Adipose tissue (tissue), 3 donors: ENCODE data around the gene SEC14L2. TPM values are rescaled to one million over a fixed set of nuclear protein-coding genes. Genes with fewer than 3 reads are reported as not detected.

ENCODE experiments used
- H3K27ac ChIP-seq: one replicate; pipeline ENCODE4 v1.5.1; 2013; ENCODE audit warnings: low read depth, low read length
- WGBS, 3 donors: extraction: QIAGEN DNeasy Blood & Tissue Kit; methylation state at CpG; one replicate each; pipeline ENCODE4 v1.1.7; 2013; 5-methylcytosine and 5-hydroxymethylcytosine counted together
- polyA plus RNA-seq, 3 donors: library from polyadenylated mRNA; stranded (reverse); fragments of 200-250 nt; gene quantifications; one replicate each; pipeline ENCODE4 v1.2.3, GENCODE V29; 2013
- donor health status: healthy with polysubstance abuse.
- donor health status: Bipolar disorder and iron deficiency.
- donor health status: healthy.

Gene SEC14L2
- 1 to 10 TPM; 2.7 to 3.8 (median 3.6) TPM for polyA plus RNA-seq

DNA sequence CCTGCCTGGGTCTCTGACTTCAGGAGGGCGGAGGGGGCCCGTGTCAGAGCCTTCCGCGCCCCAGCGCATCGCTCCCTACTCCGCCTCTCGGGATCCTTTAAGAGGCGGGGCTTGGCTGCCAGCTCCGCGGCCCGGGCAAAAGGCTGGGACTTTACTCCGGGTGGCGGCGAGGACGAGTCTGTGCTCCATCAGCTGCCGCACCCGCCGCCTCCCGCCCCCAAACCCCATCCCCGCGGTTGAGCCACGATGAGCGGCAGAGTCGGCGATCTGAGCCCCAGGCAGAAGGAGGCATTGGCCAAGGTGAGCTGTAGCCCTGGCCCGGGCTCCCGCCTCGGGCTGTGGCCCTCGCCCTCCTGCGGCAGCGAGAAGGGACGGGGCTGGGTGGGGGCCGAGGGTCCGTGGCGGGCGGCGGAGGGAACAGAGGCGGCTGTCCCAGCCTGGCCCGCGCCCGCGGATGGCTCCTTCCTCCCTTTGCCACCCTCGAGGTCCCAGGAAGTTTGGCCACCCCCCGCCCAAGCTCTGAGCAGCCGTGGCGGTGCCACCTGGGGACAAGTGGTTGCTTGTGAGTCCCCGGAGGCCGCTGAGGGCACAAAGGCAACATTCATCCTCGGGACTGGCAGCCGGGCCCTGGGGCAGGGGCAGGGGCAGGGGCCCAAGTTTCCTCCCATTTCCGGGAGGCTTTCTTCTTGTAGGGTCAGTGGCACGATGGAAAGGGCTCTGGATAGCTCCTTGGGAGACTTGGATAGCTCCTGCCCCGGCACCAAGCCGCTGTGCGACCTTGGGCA is at the start of gene SEC14L2:
Gene SEC14L2 (plus strand): TSS at position 148 of the 785 bp plus-strand sequence. CDS start 99 bp downstream, at position 247.
- WGBS, 3 donors: 0 to 2% (median 1%) methylated on average over 51 to 56 of the region's 56 CpGs
- no peak within 1 kb of the TSS for H3K27ac ChIP-seq

DNA sequence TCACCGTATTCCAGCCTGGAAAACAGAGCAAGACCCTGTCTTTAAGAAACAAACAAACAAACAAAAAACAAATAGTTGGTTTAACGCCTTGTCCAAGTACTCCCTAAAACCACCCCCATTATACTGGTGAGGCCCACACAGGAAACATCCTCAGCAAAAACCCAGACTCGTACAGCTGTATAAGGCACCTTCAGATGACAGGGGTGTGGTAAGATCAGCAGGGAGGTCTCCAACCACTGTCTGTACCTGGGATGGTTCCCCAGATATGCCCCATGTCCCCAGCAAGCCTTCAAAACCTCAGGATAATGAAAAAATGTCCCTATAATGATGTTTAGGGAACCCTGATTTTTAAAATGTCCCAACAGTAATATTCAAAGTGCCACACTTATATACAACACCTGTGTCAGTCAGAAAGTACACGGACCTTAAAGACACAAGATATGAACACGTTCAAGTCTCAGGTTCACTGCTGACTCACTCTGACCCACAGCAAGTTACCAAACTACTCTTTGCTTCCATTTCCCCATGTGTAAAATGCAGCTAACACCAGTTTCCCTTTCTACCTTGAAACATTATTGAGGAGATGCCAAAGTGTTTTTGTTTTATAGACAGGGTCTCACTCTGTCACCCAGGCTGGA is 49.4 kb upstream of the SEC14L2 start:
- WGBS, 3 donors: 68 to 79% (median 77%) methylated on average over 5 of the region's 5 CpGs
- H3K27ac ChIP-seq: no peak overlapping the region

DNA sequence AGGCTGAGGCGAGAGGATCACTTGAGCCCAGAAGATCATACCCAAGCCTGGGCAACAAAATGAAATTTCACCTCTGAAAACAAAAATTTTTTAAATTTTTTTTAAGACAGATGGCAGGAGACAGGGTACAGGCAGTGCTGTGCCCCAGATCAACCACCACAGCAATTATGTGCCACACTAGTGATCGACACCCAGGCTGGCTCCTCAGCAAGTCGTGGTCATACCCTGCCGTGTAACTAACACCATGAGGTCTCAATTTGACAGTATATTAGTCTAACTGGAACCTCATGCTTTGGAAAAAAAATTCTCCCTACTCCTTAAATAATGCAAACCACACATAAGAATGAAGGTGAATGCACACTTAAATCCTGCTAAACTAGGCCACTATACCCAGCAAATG is 48.4 kb upstream of the SEC14L2 start:
- no peak overlapping the region for H3K27ac ChIP-seq
- WGBS, 3 donors: 92 to 95% (median 93%) methylated on average over 4 of the region's 4 CpGs

DNA sequence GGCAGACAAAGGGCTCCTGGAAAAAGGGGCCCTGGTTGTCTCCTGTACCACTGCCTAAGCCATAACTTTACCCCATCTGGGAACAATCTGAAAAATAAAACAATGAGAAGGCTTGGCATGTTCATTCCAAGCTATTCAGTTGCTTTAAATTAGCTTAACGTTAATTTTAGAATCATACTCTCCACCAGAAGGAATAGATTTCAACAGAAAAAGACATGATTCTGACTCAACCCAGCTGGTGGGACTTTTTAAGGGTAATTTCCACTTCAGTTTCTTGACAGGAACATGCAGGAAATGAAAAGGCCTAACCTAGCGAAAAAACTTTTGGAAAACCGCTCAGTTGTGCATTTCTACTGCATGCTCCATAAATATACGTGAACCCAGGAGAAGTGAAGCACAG is 48.0 kb upstream of the SEC14L2 start:
- H3K27ac ChIP-seq: no peak overlapping the region
- 82 to 86% (median 83%) methylated on average over 4 of the region's 4 CpGs for WGBS, 3 donors

DNA sequence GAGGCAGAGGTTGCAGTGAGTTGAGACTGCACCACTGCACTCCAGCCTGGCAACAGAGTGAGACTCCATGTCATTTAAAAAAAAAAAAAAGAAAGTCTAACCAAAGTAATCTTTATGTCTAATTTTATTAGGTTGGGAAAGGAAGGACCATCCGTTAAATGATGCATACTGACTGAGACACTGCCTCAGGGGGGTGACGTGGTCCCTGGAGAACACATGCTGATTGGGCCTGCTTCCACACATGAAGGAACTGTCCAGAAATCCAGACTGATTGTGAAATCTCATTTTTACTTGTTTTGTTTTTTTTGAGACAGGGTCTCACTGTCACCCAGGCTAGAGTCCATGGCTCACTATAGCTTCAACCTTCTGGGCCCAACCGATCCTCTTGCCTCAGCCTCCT is 45.6 kb upstream of the SEC14L2 start:
- WGBS, 3 donors: 83 to 93% (median 88%) methylated on average over 3 of the region's 3 CpGs
- no peak overlapping the region for H3K27ac ChIP-seq

DNA sequence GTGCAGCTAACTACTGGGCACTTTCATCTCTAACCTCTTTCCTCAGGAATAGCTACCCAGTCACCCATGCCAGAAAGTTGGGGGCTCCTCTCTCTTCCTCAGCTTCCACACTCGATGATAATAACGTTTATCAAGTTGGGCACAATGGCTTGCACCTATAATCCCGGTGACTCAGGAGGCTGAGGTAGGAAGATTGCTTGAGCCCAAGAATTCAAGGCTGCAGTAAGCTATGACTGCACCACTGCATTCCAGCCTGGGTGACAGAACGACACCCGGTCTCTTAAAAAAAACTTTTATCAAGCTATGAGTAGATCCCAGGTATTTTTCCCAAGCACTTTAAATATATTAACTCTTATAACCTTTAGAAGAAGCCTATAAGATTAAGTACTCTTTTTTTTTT is 42.2 kb upstream of the SEC14L2 start:
- WGBS, 3 donors: 30 to 83% (median 62%) methylated on average over 5 of the region's 5 CpGs
- no peak overlapping the region for H3K27ac ChIP-seq

DNA sequence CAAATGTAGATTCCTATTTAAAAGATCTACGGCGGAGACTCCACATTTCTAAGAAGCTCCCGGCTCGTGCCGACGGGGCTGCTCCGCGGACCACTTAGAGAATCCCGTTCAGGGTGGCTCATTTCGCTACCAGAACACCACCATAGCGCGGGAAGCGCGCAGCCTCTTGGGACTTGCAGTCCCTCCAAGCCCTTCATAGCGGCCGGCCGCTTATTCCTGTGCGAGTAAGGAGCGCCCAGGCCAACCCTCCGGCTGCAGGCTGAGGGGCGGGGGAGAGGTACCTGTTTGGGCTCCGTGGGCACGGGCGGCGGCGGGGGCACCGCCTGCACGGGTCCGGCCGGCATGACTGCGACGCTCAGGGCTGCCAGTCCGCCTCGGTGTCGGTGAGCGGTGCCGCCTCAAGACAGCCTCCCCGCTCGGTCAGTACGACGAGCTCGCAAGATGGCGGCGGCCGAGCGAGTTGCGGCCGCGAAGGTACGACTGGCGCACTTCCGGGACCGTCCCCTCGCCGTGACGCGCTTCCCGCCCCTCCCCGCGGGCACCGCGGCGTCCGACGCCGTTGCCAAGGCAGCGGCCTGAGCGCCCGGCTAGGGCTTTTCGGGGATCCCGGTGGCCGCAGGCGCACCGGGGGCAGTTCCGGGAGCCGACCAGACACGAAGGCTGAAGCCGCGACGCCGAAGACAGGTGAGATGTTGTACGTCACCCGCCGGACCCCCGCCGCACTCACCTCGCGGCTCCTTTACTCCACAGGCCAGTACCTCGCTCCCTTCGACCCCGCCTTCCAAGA is 40.2 kb upstream of the SEC14L2 start, which contains the start of the genes CCDC157 and SF3A1:
Gene CCDC157 (plus strand): TSS at position 559 of the 787 bp plus-strand sequence. CDS start 8,994 bp downstream, outside the sequence.
Gene SF3A1 (minus strand): TSS at position 446 of the 787 bp plus-strand sequence. CDS start 102 bp downstream, at position 344.
- WGBS, 3 donors: 0% methylated on average over 80 to 91 of the region's 91 CpGs
- H3K27ac ChIP-seq: peak within 1 kb of the TSS; percentile 48

DNA sequence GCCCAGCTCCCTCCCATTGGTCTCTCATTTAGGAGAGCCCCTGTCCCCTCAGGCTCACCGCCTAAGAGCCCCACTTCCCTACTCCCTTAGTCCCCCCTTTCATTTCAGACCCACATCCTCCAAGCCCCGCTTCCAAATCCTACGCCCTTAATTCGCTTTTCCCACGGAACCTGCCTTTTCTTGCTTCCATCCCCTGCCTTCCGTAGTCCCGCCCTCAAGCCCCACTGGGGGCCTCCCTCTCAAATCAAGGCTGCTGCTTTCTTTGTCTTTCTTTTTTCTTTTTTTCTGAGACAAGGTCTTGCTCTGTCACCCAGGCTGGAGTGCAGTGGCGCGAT is 39.6 kb upstream of the SEC14L2 start:
- no peak overlapping the region for H3K27ac ChIP-seq
- 2 to 4% (median 3%) methylated on average over 9 of the region's 9 CpGs for WGBS, 3 donors

DNA sequence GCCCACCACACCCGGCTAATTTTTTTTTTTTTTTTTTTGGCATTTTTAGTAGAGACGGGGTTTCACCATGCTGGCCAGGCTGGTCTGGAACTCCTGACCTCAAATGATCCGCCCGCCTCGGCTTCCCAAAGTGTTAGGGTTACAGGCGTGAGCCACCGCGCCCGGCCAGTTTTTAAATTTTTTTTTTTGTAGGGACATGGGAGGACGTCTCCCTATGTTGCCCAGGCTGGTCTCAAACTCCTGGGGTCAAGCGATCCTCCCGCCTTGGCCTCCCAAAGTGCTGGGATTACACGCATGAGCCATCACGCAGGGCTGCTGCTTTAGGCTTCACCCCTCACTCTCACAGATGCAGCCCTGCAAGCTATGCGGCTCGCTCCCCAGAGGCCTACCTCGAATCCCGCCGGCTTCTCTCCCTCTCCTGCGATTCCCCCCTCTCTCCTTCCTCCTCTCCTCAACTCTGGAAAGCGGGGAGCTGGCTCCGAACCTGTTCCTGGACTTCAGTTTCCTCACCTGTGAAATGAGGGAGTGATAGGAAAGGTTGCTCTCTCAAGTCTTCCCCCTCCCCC is 39.1 kb upstream of the SEC14L2 start:
- 50 to 61% (median 54%) methylated on average over 20 to 22 of the region's 22 CpGs for WGBS, 3 donors
- H3K27ac ChIP-seq: no peak overlapping the region

DNA sequence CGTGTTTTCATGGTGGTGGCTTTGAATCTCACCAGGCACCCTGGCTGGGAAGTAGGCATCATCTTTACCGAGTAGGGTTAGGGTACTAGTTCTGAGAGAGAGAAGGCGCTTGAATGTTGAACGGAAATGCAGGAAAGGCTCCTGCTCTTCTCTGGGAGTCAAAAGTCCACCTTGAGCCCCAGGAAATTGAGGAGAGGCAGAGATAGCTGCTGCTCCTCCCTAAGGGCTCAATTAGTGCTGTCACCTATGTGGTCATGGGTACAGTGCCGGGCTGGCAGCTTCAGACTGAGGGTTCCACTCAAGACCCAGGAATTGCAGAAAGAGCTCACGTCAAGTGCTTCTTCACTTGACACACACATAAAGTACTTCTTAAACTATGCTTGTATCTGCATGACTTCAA is 38.3 kb upstream of the SEC14L2 start:
- 88 to 96% (median 90%) methylated on average over 6 of the region's 6 CpGs for WGBS, 3 donors

DNA sequence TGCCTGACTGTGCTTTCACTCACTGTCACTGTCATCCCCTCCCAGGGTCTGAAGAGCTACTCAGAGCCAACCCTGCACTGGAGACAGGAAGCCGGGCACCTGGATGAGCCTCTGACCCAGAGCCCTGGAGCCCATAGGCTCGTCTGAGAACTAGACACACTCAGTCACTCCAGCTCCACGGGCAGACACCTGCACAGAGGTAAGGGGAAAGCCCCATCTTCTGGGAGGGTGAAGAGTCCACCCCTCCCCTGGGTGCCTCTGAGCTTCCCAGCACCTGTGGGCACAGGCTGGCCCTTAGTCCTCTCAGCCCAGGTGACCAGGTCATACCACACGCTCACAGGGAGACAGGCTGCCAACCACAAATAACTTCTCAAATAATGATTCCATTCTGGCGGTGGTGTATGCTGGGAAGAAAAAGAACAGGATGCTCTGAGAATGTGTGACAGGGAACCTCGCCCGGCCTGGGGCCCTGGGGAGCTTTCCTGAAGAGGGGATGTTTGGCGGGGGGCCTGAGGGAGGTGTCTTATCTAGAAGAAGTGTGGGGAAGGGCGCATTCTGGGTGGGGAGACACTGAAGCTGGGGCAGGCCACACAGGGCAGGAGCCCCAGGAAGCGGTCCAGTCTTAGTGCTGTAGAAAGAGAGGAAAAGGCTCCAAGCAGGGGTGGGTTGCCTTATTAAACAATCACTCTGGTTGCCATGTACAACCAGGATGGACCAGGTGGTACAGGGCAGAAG is 34.7 kb upstream of the SEC14L2 start:
- 81 to 85% (median 85%) methylated on average over 10 of the region's 10 CpGs for WGBS, 3 donors
- H3K27ac ChIP-seq: no peak overlapping the region

More for the DNA sequence above, 38.3 kb upstream of the SEC14L2 start:
- no peak overlapping the region for H3K27ac ChIP-seq

DNA sequence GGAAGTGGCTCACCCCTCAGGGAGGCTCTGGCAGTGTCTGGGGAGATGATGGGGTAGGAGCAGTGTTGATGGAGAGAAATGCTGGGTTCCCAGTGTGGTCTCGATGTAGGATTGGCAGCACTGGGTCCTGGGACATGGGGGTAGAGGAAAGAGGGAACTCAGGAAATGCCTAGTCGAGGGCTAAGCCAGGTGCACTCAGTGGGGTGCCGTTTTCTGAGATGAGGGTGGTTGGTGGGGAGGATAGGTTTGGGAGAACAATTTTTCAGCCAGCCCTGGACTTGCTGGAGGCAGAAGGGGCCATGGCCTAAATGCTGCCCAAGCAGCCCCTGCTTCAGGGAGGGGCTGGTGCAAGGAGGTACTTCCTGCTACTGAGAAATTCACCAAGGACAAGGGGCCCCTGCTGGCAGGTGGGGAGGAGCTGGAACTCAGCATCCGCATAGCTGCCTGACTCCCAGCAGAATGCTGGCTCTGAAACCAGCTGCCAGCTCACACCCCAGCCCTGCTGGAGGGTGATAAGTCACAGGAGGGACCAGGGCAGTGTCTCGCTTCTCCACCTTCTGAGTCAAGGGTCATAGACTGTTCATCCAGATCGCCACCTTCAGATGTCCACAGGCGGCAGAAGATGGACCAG is 34.1 kb upstream of the SEC14L2 start:
- no peak overlapping the region for H3K27ac ChIP-seq
- WGBS, 3 donors: 70 to 82% (median 79%) methylated on average over 7 of the region's 7 CpGs

DNA sequence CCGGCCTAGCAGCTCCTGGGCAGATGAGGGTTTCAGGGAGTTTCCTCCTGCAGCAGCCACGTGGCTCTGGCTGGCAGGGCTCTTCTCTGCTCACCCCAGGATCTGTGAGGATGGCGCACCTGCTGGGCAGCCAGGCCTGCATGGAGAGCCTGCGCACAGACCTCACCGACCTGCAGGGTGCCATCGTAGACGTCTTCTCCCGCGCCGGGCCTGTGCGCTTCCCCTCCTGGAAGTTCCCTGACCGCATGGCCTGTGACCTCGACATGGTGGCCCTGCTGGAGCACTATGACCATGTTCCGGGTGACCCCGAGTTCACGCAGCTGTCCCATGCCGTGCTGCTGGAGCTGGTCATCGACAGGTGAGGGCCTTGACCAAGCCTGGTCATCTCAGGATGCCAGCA is 30.9 kb upstream of the SEC14L2 start:
- WGBS, 3 donors: 94 to 95% (median 95%) methylated on average over 18 of the region's 18 CpGs
- no peak overlapping the region for H3K27ac ChIP-seq

DNA sequence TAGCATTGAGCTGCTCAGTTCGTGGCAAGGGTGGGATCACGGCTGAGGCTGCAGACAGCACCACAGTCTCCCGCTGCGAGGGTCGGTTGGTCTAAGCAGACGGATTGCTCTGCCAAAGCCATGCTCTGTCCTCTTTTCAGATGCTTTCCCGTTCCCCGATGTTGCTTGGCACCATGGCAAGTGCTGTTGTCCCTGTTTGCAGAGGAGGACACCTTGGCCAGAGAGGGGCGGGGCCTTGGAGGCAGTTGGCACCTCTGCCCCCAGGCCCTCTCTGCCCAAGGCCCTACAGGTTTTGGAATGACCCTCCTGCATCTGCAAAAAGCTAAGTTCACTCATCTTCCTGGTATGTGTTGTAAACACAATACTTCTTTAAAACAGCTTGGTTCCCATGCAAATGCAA is 28.4 kb upstream of the SEC14L2 start:
- no peak overlapping the region for H3K27ac ChIP-seq
- 86 to 93% (median 90%) methylated on average over 9 of the region's 9 CpGs for WGBS, 3 donors

DNA sequence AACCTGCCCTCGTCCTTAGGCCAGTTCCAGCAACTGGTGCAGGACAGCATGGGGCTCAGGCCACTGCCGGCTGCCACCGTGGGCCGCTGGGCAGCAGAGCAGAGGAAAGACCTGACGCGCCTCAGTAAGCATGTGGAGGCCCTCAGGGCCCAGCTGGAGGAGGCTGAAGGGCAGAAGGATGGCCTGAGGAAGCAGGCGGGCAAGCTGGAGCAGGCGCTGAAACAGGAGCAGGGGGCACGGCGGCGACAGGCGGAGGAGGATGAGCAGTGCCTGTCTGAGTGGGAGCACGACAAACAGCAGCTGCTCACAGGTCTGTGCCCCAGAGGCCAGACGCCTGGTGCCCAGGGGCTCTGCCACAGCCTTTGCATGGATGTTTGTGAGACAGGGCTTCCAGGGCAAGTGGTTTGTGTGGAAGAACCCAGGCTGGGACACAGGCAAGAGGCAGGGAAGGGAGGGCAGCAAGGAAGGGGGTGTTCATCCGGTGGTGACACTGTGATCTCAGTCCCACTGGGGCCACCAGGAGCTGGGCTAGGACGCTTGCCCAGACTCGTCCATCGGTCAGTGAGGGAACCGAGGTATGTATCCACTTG is 26.1 kb upstream of the SEC14L2 start:
- 77 to 90% (median 84%) methylated on average over 19 of the region's 19 CpGs for WGBS, 3 donors

DNA sequence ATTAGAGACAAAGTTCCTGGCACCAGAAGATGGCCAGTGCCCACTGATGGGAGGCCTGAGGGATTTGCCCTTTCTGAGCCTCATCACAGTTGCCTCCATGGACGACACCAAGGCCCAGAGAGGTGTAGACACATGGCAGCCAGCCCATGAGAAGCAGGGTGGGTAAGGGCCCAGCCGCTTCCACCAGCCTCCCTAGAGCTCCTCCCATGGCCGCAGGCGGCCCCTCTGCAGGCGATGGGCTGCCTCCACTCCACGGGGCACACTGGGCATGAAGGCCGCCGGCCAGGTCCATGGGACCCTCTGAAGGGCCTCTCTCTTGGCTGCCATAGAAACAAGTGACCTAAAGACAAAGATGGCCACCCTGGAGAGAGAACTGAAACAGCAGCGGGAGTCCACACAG is 25.5 kb upstream of the SEC14L2 start:
- no peak overlapping the region for H3K27ac ChIP-seq
- WGBS, 3 donors: 90 to 96% (median 94%) methylated on average over 9 of the region's 9 CpGs

More for the DNA sequence above, 26.1 kb upstream of the SEC14L2 start:
- no peak overlapping the region for H3K27ac ChIP-seq

DNA sequence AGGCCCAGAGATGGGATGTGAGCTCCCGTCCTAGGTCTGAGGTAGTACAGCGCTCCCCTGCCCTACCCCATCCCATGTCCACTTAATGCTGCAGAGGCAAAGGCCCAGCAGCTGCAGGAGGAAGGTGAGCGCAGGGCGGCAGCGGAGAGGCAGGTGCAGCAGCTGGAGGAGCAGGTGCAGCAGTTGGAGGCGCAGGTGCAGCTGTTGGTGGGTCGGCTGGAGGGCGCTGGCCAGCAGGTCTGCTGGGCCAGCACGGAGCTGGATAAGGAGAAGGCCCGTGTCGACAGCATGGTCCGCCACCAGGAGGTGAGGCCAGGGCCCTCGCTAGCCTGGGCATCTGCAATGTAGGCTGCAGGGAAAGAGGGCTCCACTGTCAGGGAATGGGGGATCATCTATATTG is 24.8 kb upstream of the SEC14L2 start:
- 81 to 89% (median 82%) methylated on average over 13 of the region's 13 CpGs for WGBS, 3 donors
- no peak overlapping the region for H3K27ac ChIP-seq
